Left ventricle myocardium inferior (tissue), 1 donor: Measurements from ENCODE around the gene ENPP7. TPM values are rescaled to one million over a fixed set of nuclear protein-coding genes. Genes with fewer than 3 reads are reported as not detected.
A peak's percentile ranks its signal among the peaks of the same experiment; 100 is the strongest.

Experiments
- DNase-seq: peaks from one replicate; pipeline ENCODE4 v3.0.0-alpha.2; 2020
- H3K27ac ChIP-seq: fragments of 200-600 bp; replicated peaks from 2 replicates; pipeline ENCODE4 v1.8.0; 2021
- H3K27me3 ChIP-seq: fragments of 200-600 bp; 2 replicates; pipeline ENCODE4 v1.8.0; 2021; ENCODE audit warnings: low read depth
- H3K36me3 ChIP-seq: fragments of 200-600 bp; 2 replicates; pipeline ENCODE4 v1.8.0; 2021
- H3K4me1 ChIP-seq: fragments of 200-600 bp; 2 replicates; pipeline ENCODE4 v1.8.0; 2021
- H3K4me3 ChIP-seq: fragments of 200-600 bp; 2 replicates; pipeline ENCODE4 v1.8.0; 2021; ENCODE audit warnings: mild to moderate bottlenecking, moderate library complexity
- H3K9me3 ChIP-seq: fragments of 200-600 bp; replicated peaks from 2 replicates; pipeline ENCODE4 v1.8.0; 2021
- intact Hi-C: fragments of 100-400 bp; cut with micrococcal nuclease; formaldehyde crosslinking; loops from one replicate; pipeline ENCODE4 v1.11.0; 2022
- total RNA-seq: library from RNA; stranded (reverse); fragmentation: NEBNext Ultra II Directional; extraction: Animal tissue kit (Norgen Biotek cat#: 25700); gene quantifications from one replicate; pipeline ENCODE4 v1.2.1, GENCODE V29; 2021
- TF ChIP-seq, protein P1 (sequence below): fragments of 200-600 bp; IDR thresholded peaks from 2 replicates; pipeline ENCODE4 v1.8.0; 2021; ENCODE audit warnings: antibody characterized with exemption, mild to moderate bottlenecking, borderline replicate concordance
- donor health status: DM: no; HTN: yes; CAD: no; lungs with severe emphysema.

ENPP7 gene
- total RNA-seq, 1 donor from 2014 or later = not detected

GRCh38 chr17:79741401-79741750, 10.6 kb downstream of the ENPP7 start:
- no peaks in the 10 kb centered on the region for H3K36me3 ChIP-seq
- DNase-seq = no peak
- H3K27me3 ChIP-seq = peaks cover 84% of the 10 kb centered on the region
- peaks cover 11% of the 10 kb centered on the region for H3K4me1 ChIP-seq
- no peak overlapping the region for H3K27ac ChIP-seq
- TF ChIP-seq, protein P1, sequence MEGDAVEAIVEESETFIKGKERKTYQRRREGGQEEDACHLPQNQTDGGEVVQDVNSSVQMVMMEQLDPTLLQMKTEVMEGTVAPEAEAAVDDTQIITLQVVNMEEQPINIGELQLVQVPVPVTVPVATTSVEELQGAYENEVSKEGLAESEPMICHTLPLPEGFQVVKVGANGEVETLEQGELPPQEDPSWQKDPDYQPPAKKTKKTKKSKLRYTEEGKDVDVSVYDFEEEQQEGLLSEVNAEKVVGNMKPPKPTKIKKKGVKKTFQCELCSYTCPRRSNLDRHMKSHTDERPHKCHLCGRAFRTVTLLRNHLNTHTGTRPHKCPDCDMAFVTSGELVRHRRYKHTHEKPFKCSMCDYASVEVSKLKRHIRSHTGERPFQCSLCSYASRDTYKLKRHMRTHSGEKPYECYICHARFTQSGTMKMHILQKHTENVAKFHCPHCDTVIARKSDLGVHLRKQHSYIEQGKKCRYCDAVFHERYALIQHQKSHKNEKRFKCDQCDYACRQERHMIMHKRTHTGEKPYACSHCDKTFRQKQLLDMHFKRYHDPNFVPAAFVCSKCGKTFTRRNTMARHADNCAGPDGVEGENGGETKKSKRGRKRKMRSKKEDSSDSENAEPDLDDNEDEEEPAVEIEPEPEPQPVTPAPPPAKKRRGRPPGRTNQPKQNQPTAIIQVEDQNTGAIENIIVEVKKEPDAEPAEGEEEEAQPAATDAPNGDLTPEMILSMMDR = no peak
- intact Hi-C loops = no loop called here
- no peaks in the 10 kb centered on the region for H3K9me3 ChIP-seq
- peak overlapping the region; percentile 43 for H3K4me3 ChIP-seq

DNA sequence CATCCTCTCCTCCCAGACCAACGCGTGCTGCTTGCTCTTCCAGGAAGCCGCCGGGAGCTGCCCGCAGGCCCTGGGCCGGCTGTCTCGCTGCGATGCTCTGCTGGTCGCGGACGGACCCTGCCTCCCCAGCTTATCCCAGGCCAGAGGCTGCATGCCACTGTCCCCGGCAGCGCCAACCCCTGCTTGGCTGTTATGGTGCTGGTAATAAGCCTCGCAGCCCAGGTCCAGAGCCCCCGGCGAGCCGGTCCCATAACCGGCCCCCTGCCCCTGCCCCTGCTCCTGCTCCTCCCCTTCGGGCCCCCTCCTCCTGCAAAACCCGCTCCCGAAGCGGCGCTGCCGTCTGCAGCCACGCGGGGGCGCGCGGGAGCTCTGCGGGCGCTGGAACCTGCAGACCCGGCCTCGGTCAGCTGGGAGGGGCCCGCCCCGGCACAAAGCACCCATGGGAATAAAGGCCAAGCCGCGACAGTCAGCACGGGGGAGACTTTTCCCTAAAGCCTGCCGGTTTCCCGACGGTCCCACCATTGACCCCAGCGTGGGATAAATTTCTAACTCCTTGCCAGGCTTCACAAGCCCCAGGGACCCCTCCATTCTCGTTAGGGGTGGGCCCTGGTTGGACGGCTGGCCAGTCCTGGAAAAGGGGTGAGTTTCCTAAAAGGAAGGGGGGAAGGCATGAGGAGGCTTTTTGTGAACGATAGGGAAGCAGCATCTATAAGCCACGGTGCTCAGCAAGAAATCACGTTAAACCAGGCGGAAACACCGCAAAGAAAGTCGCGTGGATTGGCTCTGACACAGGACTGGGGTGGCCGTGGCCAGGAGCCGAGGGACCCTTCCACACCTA, 11.2 kb downstream of the ENPP7 start:
- H3K9me3 ChIP-seq = no peaks in the 10 kb centered on the region
- H3K4me1 ChIP-seq = peaks cover 17% of the 10 kb centered on the region
- TF ChIP-seq, protein P1 = peak; percentile 97
- H3K4me3 ChIP-seq = peak overlapping the region; percentile 43
- DNase-seq = peak; percentile 71
- no peaks in the 10 kb centered on the region for H3K36me3 ChIP-seq
- no peak overlapping the region for H3K27ac ChIP-seq
- intact Hi-C loops = no loop called here
- H3K27me3 ChIP-seq = peaks cover 85% of the 10 kb centered on the region

DNA sequence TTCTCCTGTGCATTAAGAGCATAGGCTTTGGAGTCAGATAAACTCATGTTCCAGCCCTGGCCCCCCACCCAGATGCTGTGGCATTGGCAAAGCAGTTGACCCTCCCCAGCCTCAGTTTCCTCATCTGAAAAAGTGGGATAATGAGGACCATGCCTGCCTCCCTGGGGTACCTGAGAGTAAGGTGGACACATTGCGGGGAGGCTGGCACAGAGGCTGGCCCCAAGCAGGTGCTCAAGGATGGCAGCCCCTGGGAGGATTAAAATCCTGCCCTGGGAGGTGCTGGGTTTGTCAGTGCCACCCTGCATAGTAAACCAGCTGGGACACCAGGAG, 11.8 kb downstream of the ENPP7 start:
- H3K27ac ChIP-seq = no peak overlapping the region
- no peaks in the 10 kb centered on the region for H3K36me3 ChIP-seq
- H3K27me3 ChIP-seq = peaks cover 85% of the 10 kb centered on the region
- peaks cover 23% of the 10 kb centered on the region for H3K4me1 ChIP-seq
- H3K9me3 ChIP-seq = no peaks in the 10 kb centered on the region
- no peak for DNase-seq
- intact Hi-C loops = no loop called here
- no peak overlapping the region for H3K4me3 ChIP-seq
- TF ChIP-seq, protein P1 = no peak

DNA sequence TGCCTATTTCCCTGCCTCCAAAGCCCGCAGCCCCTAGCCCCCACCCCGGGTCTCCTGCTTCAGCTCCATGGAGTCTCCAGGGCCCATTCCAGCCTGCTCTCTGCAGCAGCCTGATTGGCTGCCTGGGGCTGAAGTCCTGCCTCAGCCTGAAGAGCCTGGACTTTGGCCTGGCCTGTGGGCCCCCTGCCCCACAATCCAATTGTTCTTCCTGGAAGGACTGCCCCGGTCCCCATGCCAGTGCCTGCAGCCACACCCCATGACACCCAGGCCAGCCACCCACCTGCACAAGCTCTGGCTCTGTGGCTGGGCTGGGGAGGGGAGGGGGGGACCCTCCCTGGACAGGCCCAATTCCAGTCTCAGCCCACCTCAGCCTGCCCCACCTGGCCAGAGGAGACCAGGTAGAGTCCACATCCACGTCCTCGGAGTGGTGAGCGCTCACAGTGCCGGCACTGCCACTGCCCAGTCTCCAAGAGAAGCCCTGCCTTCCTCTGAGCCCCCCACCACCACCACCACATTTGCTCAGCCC, 12.3 kb downstream of the ENPP7 start:
- DNase-seq = no peak
- no peak overlapping the region for H3K4me3 ChIP-seq
- no peak overlapping the region for H3K27ac ChIP-seq
- H3K9me3 ChIP-seq = no peaks in the 10 kb centered on the region
- peaks cover 27% of the 10 kb centered on the region for H3K4me1 ChIP-seq
- H3K36me3 ChIP-seq = no peaks in the 10 kb centered on the region
- peaks cover 85% of the 10 kb centered on the region for H3K27me3 ChIP-seq
- TF ChIP-seq, protein P1 = no peak
- intact Hi-C loops = no loop called here

GRCh38 chr17:79743614-79744013, 12.9 kb downstream of the ENPP7 start:
- no peaks in the 10 kb centered on the region for H3K36me3 ChIP-seq
- intact Hi-C loops = no loop called here
- peaks cover 85% of the 10 kb centered on the region for H3K27me3 ChIP-seq
- no peaks in the 10 kb centered on the region for H3K9me3 ChIP-seq
- DNase-seq = no peak
- H3K4me3 ChIP-seq = no peak overlapping the region
- no peak overlapping the region for H3K27ac ChIP-seq
- TF ChIP-seq, protein P1 = no peak
- H3K4me1 ChIP-seq = peaks cover 33% of the 10 kb centered on the region
